Mucosa of rectum (tissue), 2 donors: ENCODE data around the gene LSG1.
A peak's percentile ranks its signal among the peaks of the same experiment; 100 is the strongest.

Experiments used
- H3K27ac ChIP-seq, 2 donors: one replicate each; pipeline ENCODE4 v1.7.0; 2013; ENCODE audit warnings: inconsistent platforms in 2 of 2, low read depth in 2 of 2, low read length in 2 of 2
- H3K27me3 ChIP-seq, 2 donors: one replicate each; pipeline ENCODE4 v1.7.0; 2013; ENCODE audit warnings: low read length in 2 of 2; ENCODE audit not compliant: control insufficient read depth in 2 of 2, insufficient read depth in 2 of 2
- H3K36me3 ChIP-seq, 2 donors: one replicate each; pipeline ENCODE4 v1.7.0; 2013; ENCODE audit warnings: low read length in 2 of 2; ENCODE audit not compliant: control insufficient read depth in 2 of 2, insufficient read depth in 2 of 2
- H3K4me1 ChIP-seq, 2 donors: one replicate each; pipeline ENCODE4 v1.7.0; 2013; ENCODE audit warnings: low read length in 2 of 2, mild to moderate bottlenecking in 1 of 2; ENCODE audit not compliant: control insufficient read depth in 2 of 2, insufficient read depth in 2 of 2
- H3K4me3 ChIP-seq, 2 donors: one replicate each; pipeline ENCODE4 v1.7.0; 2013; ENCODE audit warnings: low read length in 2 of 2
- H3K9ac ChIP-seq, 2 donors: one replicate each; pipeline ENCODE4 v1.7.0; 2013; ENCODE audit warnings: low read length in 2 of 2, low read depth in 1 of 2, mild to moderate bottlenecking in 1 of 2
- H3K9me3 ChIP-seq, 2 donors: one replicate each; pipeline ENCODE4 v1.7.0; 2013; ENCODE audit warnings: low read length in 2 of 2; ENCODE audit not compliant: control insufficient read depth in 2 of 2
- donor health status: healthy.
- donor health status: Normal muscosa, but diverticular disease.

LSG1 gene

GRCh38 chr3:194687638-194688199 lies 15.7 kb upstream of the LSG1 start:
- Histone ChIP-seq H3K9ac (peak overlapping the region; percentile 14 to 77), H3K4me3 (peak overlapping the region; percentile 79 to 85), H3K27me3 (no peaks in the 10 kb centered on the region), H3K9me3 (no peaks in the 10 kb centered on the region), H3K4me1 (peaks cover 31 to 32% of the 10 kb centered on the region in 2 donors), H3K27ac (peak overlapping the region; percentile 66 to 70), H3K36me3 (no peaks in the 10 kb centered on the region)

GRCh38 chr3:194686816-194687637 lies 15.0 kb upstream of the LSG1 start:
- Histone ChIP-seq H3K4me3 (peak overlapping the region; percentile 79 to 85), H3K9me3 (no peaks in the 10 kb centered on the region), H3K27ac (peak overlapping the region; percentile 38 to 77), H3K4me1 (peaks cover 35 to 38% of the 10 kb centered on the region in 2 donors), H3K36me3 (no peaks in the 10 kb centered on the region), H3K9ac (peak overlapping the region; percentile 52 to 77), H3K27me3 (no peaks in the 10 kb centered on the region)

GRCh38 chr3:194686414-194686815 lies 14.4 kb upstream of the LSG1 start:
- H3K4me3 ChIP-seq = peak overlapping the region; percentile 79 to 85
- H3K36me3 ChIP-seq = no peaks in the 10 kb centered on the region
- no peaks in the 10 kb centered on the region for H3K27me3 ChIP-seq
- H3K27ac ChIP-seq = peak overlapping the region; percentile 74 to 77
- H3K9ac ChIP-seq = peak overlapping the region; percentile 52 to 77
- no peaks in the 10 kb centered on the region for H3K9me3 ChIP-seq
- peaks cover 35 to 38% of the 10 kb centered on the region in 2 donors for H3K4me1 ChIP-seq

- Histone ChIP-seq H3K4me1 (peaks cover 35 to 38% of the 10 kb centered on the region in 2 donors), H3K27ac (peak within 1 kb of the TSS; percentile 74 to 77), H3K4me3 (peak within 1 kb of the TSS; percentile 79 to 85), H3K9ac (peak within 1 kb of the TSS; percentile 52 to 77), H3K36me3 (no peaks in the 10 kb centered on the region), H3K27me3 (no peaks in the 10 kb centered on the region), H3K9me3 (no peaks in the 10 kb centered on the region)
Measured at GRCh38 chr3:194685718-194686413, 13.9 kb upstream of the LSG1 start, which contains the start of gene FAM43A. FAM43A (plus strand) TSS chr3:194685883; CDS start chr3:194686827, 944 bp downstream.

GRCh38 chr3:194685065-194685717 lies 13.2 kb upstream of the LSG1 start:
- Histone ChIP-seq H3K4me3 (peak overlapping the region; percentile 79 to 85), H3K36me3 (no peaks in the 10 kb centered on the region), H3K27ac (peak overlapping the region; percentile 74 to 77), H3K9me3 (no peaks in the 10 kb centered on the region), H3K4me1 (peaks cover 35 to 38% of the 10 kb centered on the region in 2 donors), H3K9ac (no peak overlapping the region), H3K27me3 (no peaks in the 10 kb centered on the region)

GRCh38 chr3:194683380-194683779 lies 11.4 kb upstream of the LSG1 start:
- Histone ChIP-seq H3K4me3 (no peak overlapping the region), H3K27me3 (no peaks in the 10 kb centered on the region), H3K4me1 (peaks cover 28 to 30% of the 10 kb centered on the region in 2 donors), H3K36me3 (no peaks in the 10 kb centered on the region), H3K27ac (peak overlapping the region in 1 of 2 donors; percentile 19), H3K9me3 (no peaks in the 10 kb centered on the region), H3K9ac (no peak overlapping the region)

- H3K4me1 ChIP-seq = peaks cover 23 to 24% of the 10 kb centered on the region in 2 donors
- no peaks in the 10 kb centered on the region for H3K36me3 ChIP-seq
- H3K4me3 ChIP-seq = peak overlapping the region in 1 of 2 donors; percentile 20
- no peaks in the 10 kb centered on the region for H3K9me3 ChIP-seq
- peak overlapping the region in 1 of 2 donors; percentile 19 for H3K27ac ChIP-seq
- H3K9ac ChIP-seq = peak overlapping the region in 1 of 2 donors; percentile 22
- no peaks in the 10 kb centered on the region for H3K27me3 ChIP-seq
Measured at GRCh38 chr3:194682694-194683310, 10.8 kb upstream of the LSG1 start.

- no peaks in the 10 kb centered on the region for H3K27me3 ChIP-seq
- peak overlapping the region in 1 of 2 donors; percentile 20 for H3K4me3 ChIP-seq
- H3K9ac ChIP-seq = no peak overlapping the region
- H3K27ac ChIP-seq = no peak overlapping the region
- no peaks in the 10 kb centered on the region for H3K9me3 ChIP-seq
- H3K36me3 ChIP-seq = no peaks in the 10 kb centered on the region
- H3K4me1 ChIP-seq = peaks cover 17 to 20% of the 10 kb centered on the region in 2 donors
Measured at GRCh38 chr3:194682189-194682693, 10.2 kb upstream of the LSG1 start.

- Histone ChIP-seq H3K36me3 (no peaks in the 10 kb centered on the region), H3K27me3 (no peaks in the 10 kb centered on the region), H3K27ac (no peak overlapping the region), H3K9me3 (no peaks in the 10 kb centered on the region), H3K4me1 (peaks cover 10 to 16% of the 10 kb centered on the region in 2 donors), H3K4me3 (no peak overlapping the region), H3K9ac (no peak overlapping the region)
Measured at GRCh38 chr3:194680888-194681615, 9.1 kb upstream of the LSG1 start.
